Suppressor macrophage (primary cell): ENCODE results near the gene CELF4.
A peak's percentile ranks its signal among the peaks of the same experiment; 100 is the strongest.
"Not testable (repeated sequence)": the region's sequence is repeated elsewhere in the genome, so short reads cannot be mapped to it uniquely, and the experiment has no call there.

ENCODE experiments used
- DNase-seq, 4 experiments: peaks; one replicate each; pipeline ENCODE4 v3.0.0-alpha.2; 2020 to 2022

CELF4 gene

DNA sequence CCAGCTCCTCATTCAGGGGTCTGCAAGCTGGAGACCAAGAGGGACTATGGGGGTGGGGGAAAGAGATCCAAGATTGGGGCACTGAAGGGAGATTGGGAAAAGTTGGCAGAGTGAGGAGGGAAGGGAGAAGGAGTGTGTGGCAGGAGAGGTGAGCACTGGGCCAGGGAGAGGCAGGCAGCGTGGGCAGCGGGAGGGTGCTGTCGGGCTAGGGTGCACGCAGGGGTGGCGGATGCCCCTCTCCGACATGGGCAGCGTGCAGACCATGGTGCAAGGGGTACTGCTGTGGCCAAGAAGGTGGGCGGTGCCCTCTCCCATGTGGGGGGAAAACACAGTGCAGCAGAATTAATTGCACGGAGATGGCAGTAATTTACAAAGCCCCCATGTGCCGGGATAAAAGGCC, 74.1 kb downstream of the CELF4 start:
- DNase-seq: no peak

DNA sequence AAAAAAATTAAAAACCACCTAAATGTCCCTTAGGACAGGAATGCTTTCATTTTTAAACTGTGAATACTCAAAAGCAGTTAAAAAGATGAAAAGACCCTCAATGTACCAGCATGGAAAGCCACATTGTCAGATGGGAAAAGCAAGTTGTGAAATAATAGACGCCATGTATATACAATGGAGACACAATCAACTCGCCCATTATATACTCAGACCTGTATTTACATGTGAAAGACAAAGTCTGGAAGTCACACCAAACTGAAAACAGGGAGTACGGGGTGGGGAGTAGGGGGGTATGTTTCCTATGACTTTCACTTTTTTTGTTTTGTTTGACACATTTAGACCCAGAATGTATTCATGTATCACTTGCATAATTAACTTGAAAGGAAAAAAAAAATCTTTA, 75.6 kb downstream of the CELF4 start:
- no peak for DNase-seq

DNA sequence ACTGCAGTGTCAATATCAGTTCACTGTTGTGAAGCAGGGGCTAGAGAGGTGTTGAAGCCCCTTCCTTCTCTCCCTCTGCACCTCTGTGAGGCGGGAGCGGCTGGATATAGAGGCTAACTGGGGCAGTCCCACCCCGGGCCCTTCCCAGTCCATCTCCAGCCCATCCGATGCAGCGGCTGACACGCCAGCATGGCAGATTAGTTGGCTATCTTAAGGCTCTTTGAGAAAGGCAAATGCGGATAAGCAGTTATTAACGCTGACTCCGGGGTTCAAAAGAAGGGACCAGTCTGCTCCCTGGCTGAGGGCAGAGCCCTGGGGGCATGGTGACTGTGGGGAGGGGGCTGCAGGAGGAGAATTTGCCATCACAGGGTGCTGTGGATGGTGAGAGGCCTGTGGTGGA, 76.6 kb downstream of the CELF4 start:
- no peak for DNase-seq

DNA sequence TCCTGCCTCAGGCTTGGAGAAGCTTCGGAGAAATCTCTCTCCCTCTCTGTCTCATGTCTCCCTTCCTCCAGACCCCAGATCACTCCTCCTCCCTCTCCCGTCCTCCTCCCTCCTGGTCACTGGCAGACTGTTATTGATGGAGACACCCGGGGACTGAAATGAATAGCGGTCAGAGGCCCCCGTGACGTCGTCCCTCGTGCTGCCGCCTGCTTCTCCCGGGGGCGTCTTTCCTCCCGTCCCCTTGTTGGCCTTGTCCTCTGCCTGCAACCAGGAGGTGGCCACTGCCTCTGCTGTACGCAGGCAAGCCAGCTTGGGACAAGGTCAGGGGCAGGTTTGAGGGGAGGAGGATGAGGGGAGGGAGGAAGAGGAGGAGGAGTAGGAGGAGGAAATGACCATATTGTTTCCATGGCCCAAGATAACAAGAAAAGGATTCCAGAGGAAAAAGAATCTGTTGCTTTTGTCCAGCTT, 78.2 kb downstream of the CELF4 start:
- no peak for DNase-seq

DNA sequence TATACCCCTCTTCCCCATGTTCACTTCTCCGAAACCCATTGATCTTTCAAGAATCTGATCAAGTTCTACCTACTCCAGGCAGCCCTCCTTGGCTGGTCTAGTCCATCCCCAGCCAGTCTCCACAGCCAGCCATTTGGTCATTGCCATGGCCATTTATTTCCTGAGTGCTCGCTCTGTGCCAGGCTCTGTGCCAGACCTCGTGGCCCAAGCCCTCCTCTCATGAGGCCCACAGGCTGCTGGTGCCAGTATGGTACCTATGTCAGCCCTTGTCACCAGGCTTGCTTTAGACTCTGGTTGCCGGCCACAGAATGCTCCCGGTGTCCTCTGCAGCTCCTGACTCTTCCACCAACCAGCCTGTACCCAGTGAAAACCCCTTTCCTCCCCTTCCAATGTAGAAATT, 78.8 kb downstream of the CELF4 start:
- DNase-seq: no peak

DNA sequence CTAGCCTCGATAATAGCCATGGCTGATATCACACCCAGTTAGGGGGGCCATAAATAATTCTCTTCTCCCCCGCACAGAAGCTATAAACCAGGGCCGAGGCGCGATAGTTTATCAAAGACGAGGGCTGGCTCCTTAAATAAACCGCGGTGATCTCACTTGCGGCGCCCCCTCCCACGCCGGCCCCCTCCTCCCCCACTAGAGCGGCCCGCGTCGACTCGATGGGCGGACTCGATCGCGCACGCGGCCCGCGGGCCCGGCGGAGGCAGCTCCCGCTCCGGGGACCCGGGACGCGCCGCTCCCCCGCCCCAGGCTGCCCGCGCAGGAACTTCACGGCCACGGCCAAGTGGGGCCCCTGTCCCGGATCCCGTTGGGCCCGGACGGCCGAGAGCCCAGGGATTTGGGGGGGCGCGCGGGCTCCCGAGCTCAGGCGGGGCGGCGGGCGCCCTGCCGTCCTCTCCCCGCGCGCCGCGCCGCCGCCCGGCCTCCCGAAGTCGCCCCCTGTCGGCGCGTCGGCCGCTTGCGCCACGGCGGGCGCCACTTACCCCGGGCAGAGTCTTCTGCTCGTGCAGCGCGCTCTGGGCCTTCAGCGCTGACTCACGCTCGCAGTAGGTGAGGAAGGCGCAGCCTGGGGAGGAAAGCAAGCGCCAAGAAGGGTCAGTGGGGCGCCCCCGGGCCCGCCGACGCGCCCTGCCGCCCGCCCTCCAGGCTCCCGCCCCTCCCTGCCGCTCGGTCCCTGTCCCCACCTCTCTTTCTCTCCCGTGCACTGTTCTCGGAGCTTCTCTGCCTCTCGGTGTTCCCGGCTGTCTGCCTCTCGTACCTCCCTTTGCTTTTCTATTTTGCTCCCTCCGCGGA, 80.4 kb downstream of the CELF4 start:
- DNase-seq: peak; percentile 14 to 53 (median 33)

DNA sequence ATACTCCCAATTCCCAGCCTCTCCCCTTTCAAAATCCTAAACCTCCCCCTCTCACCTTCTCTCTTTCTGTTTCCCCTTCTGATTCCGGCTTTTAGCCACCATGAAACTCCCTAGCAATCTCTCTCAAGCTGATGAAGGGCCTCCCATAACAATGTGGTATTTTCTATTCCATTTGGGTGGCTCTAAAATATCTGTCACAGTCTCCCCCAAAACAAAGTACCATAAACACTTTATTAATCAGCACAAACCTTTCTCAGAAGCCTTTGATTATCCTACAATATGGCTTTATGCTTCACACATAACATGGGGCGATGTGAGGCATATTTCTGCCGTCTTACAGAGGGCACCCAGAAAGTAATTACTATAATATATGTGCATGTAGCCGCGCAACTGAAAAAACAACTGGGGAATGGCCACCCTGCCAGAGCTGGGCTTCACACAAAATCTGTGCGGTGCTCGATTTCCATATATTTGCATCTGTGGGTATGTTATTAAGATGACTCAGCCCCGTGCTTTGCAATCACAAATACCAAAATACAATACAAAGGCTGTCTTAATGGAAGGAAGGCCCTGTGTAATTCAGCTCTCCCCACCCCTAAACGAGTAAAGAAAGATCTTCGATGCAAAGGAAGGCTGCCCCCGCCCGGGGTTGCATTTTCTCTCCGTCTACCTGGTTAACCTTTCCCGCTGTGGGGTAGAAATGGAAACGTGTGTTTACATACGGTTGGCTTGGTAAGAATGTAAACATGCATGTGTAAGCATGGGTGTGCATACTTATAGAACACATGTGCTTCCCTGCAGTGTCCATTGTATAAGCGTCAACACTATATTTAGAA, 81.4 kb downstream of the CELF4 start:
- no peak for DNase-seq

DNA sequence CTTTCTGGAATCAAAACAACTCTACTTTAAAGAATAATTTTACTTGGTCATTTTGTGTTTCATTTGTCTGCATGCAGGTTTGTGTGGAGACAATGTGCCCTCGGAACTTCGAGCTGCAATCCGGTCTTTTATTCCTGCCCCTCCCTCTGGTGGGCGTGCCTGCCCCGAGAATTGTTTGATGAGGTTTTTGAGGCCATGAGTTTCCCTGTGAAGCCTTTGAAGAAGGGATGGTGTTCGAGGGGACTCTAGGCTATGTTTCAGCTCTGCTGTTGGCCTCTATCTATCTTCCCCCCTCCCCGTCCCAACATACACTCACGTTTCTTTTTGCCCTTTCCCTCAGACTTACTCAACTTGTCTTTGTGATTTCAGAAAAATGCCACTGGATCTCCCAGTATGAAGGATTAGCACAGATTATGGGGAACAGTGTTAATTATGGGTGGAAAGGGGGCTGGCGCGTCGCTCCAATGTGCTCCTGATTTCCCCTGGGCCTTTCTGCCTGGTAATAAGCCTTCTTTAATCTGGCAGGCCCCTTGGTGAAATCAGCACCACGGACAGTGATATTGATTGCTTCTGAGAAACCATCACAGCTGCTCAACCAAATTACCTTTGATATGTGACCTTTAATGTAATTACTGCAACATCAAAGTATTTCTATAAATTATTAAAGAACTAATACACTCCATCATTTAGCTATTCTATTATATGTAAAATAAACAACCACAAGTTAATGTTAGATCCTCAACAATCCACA, 82.2 kb downstream of the CELF4 start:
- peak in 1 of 4 experiments; percentile 2 for DNase-seq

DNA sequence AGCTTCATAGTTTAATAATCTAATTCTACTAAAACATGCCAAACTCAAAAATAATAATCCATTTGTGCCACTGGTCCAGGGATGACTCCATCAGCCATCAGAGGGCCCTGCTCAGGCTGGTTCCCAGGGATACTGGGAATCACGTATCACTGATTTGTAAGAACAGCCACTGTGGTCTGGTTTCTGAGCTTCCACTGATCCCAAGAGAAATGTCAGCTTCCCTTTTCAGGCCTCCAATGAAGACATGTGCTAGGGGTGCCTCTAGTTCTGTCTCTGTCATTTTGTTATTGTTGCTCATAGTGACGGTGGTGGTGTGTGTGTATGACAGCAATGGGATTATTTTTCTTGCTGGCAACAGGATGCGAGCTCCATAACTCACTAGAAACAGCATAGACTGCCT, 83.2 kb downstream of the CELF4 start:
- DNase-seq: no peak

DNA sequence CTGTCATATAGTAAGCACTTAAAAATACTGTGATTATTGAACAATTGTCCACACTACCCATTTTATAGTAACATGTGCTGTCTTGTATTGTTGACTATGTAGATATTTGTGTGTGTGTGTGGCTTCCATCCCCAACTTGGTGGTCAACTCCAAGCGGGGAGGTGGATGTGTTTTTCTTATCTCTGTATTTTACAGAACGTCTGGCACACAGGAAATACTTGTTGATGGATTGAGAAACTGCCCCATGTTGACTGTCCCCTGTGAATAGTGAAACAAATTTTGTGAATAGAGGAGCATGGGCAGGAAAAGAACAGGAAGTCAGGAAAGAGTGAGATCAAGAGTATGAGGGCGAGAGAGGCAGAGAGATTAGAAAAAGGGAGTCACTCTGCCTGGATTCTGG, 83.6 kb downstream of the CELF4 start:
- DNase-seq: no peak

DNA sequence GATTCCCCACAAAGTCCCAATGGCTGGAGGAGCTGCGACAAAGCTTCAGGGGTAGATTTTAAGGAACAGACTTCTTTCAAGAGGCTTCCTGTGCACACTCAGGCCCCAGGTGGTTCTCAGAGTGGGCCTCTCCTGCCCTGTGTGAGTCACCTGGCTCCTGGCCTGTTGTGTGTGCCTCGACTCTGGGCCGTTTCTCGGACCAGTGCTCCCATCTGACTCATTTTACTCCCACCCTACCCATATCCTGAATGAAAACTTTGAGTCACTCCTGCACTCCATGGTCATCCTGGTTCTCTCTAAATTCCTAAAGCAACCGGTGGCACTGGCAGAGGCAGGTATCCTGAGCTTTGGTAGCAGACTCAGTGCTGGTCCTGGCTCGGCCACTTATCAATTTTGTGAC, 84.1 kb downstream of the CELF4 start:
- no peak for DNase-seq

DNA sequence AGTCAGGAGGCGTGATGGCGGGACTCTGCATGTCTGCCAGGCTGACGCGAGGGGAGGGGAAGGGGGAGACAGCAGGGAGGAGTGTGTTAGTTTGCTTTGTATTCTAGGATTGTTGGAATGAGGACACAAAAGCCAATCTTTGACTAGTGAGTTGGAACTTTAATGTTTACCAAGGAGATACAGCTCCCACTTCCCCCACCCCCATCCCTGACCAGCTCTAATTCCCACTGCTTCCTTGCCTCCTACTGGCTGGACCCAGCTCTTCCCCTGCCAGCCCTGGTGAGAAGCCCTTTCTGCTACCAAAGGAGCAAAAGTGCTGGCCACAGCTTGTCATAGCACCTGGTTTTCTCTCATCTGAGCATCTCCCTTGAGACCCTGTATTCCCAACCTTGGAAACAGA, 84.5 kb downstream of the CELF4 start:
- DNase-seq: no peak

DNA sequence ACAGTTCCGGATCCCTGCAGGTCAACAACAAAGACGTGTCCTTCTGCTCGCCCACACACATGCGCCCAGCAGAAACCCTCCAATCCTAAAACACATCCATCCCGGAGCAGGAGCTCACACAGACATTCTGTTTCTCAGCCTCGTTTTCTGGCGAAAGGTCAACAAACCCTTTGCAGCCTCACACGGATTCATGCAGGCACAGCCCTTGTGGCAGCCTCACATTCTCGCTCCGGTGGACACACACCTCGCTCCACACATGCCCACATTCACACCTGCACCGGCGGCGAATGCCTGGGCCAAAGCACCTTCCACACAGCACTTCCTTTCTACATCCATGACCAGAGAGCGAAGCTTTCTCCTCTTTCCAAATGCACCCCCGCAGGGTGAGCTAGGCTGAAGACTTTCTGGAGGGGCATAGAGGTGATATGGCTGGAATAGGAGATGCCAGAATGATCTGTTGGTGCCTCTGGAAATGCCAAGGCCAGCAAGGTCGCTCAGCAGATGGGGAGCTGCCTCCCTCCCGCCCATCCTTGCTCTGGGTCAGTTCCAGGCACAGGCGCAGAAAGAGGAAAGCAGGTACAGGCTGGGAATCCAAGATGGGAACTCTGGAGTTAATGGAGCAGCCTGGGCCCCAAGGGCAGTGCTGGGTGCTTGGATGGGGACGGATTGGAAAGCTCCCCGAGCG, 88.8 kb downstream of the CELF4 start:
- no peak for DNase-seq

DNA sequence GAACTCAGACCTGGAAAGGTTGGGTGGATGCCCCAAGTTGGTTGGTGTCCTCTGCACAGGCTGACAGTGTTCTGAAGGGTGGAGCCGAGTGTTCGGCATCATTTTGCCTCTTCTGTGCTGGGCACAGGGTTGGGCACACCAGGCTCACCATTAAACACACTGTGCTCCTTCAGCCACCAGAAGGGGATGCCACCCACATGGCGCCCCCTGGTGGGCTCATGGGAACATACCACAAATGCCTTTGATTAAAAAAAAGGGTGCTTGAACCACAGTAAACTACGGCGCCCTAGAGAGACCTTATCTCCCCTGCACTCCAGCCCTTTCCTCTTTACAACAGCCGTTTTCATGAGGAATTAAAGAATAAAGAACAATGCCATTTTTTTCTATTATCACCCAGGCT, 89.4 kb downstream of the CELF4 start:
- peak; percentile 33 to 66 (median 44) for DNase-seq

DNA sequence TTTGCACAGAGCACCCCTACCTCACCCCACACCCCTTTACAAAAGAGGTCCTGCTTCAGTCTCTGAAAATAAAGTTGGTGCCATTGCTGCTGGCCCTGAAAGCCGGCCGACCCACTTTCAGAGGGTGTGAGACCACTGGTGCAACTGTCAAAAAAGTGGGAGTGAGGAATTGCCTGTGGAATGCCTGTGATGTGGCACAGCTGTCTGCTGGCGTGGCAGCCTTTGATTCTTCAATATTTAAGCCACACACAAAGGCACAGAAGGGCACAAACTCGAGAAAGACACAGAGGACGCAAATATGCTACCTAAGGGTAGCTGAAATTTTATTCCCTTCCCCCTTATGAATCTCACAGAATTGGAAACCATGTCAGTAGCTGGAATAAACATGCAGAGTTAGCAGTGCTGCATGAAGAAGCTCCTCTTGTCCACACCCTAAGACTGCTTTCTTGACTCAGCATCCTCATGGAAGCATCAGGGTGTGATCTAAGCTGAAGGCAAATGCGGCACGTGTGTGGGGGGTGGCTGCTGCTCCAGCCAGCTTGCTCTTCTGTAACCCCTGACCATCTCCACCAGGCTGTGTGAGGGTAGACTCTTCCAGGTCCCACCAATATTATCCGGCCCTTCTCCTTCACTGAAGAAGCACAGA, 92.3 kb downstream of the CELF4 start:
- DNase-seq: no peak

DNA sequence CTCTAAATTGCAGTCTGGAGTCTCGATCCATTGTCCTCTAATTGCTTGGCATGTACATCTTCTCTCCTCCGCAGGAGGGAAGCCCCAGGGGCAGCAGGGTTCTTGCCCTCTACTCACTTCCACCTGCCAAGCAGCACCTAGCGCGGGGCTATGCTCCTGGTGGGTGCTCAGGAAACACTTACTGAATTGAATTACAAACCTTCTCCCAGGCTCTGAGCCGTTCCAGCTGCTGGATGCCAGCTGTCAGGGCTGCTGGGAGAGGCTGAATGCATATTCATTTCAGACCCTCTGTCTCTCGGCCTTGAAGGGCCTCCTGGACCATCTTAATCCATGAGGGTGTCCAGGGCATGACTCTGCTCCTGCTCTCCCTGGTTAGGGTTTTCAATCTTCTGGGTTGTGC, 94.0 kb downstream of the CELF4 start:
- no peak for DNase-seq

DNA sequence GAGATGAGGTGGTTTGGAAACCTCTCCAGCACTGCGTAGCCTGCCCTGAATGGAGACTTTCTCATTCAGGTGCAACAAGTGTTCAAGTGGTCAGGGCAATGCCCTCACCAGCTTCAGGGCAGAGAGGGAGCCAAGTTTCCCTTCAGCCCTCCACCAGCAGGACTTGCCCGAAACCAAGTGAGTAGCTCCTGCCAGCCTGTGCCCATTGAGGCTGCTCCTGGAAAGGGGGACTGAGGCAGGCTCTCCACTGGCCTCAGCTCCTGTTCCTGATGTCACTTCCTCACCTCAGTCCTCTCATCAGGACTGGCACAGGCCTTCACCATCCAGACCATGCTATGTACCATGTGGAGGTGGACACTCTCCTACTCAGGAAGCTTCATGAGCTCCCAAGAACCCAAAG, 94.6 kb downstream of the CELF4 start:
- DNase-seq: no peak

DNA sequence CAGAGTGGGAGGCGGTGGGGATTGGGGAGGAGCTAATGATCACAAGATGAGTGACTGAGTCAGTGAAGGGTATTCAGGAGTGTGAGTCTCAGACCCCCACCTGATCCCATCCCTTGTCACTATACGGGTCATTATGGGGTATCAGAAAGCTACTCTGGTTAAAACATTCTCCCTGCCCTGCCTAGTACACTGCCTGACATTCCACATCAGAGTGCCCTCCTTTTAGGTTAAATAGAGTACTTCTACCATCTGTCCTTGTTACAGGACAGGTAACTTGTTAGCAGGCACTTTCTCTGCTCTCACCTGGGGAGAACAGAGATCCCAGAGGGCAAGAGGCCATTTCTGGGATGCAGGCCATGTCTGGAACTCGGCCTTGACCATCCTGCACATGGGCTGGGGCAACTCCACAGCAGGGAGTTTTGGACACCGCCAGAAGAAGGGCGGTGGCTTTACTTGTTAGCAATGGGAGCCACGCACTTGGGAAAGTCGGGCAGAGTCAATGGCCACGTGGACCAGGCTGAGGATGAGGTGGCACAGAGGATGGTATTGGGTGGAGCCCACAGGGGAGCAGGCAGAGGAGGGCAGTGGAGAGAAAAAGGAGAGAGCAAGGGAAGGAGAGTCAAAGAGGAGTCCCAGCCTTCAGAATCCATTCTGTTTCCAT, 98.5 kb downstream of the CELF4 start:
- no peak for DNase-seq

DNA sequence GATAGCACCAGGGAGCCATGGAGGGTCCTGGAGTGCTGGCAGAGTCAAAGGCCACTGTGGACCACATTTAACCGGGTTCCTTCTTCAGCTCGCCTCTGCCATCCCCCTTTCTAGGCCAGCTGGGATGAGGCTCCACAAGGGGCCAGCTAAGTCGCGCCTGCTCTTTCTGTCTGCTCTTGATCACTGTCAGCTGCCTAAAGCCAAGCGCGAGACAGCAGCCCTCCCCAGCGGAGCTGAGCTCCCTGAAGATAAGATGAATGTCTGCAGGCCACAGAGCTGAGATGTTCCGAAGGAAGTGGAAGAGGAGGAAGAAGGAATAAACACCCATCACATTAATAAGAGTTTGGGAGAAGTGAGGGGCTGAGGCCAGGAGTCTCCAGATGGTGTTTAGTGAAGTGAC, 99.6 kb downstream of the CELF4 start:
- DNase-seq: no peak

DNA sequence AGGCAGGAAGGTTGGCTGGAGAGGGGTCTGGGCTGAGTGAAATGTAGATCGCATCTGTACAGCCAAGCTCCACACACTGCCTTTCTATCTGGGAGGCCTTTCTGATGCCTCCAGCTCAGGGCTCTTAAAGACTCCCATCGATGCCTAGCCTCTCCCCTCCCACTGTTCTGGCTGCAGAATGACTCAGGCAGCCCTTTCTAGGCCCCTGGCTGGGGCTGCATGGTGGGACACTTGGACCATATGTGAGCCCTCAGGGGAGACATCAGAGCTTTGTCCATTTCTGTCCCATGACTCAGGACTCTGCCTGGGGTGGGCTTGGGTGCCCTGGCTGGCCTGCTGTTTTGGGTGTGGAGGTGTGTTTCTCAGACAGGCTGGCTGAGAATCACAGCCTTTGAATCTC, 101.3 kb downstream of the CELF4 start:
- no peak for DNase-seq

DNA sequence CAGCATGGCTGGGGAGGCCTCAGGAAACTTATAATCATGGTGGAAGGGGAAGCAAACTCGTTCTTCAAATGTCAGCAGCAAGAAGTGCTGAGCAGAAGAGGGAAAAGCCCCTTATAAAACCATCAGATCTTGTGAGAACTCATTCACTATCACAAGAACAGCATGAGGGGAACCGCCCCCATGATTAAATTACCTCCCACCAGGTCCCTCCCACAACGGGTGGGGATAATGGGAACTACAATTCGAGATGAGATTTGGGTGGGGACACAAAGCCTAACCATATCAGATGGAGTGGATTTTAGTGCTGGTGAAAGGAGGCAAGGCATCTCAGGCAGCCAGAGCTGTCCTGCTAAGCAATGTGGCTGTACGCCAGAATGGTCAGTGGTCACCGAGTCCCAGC, 104.3 kb downstream of the CELF4 start:
- not testable (repeated sequence) for DNase-seq
